H9 (cell line): Measurements from ENCODE around the gene INSIG1. TPM values are rescaled to one million over a fixed set of nuclear protein-coding genes. Genes with fewer than 3 reads are reported as not detected.

Experiments
- DNase-seq: peaks from one replicate; pipeline ENCODE4 v3.0.0-alpha.2; 2017
- H2AFZ ChIP-seq: one replicate; pipeline ENCODE4 v1.6.1; 2013; ENCODE audit warnings: mild to moderate bottlenecking, low read length, control low read depth, moderate library complexity
- H2AK5ac ChIP-seq: 2 replicates; pipeline ENCODE4 v1.6.1; 2013; ENCODE audit warnings: low read length, control low read depth, mixed read lengths; ENCODE audit not compliant: insufficient read length
- H2BK120ac ChIP-seq: one replicate; pipeline ENCODE4 v1.6.1; 2013; ENCODE audit warnings: low read depth, mild to moderate bottlenecking, low read length, control low read depth, inconsistent platforms; ENCODE audit not compliant: poor library complexity, severe bottlenecking
- H2BK12ac ChIP-seq: 2 replicates; pipeline ENCODE4 v1.6.1; 2013; ENCODE audit warnings: low read length, control low read depth, mixed read lengths, low read depth; ENCODE audit not compliant: insufficient read length
- H2BK15ac ChIP-seq: 2 replicates; pipeline ENCODE4 v1.6.1; 2013; ENCODE audit warnings: low read depth, low read length, control low read depth
- H2BK20ac ChIP-seq: one replicate; pipeline ENCODE4 v1.6.1; 2013; ENCODE audit warnings: low read depth, mild to moderate bottlenecking, low read length, control low read depth, inconsistent platforms; ENCODE audit not compliant: poor library complexity, severe bottlenecking
- H2BK5ac ChIP-seq: 2 replicates; pipeline ENCODE4 v1.6.1; 2013; ENCODE audit warnings: low read length, control low read depth, mixed read lengths; ENCODE audit not compliant: insufficient read length
- H3K14ac ChIP-seq: 2 replicates; pipeline ENCODE4 v1.6.1; 2013; ENCODE audit warnings: low read length, control low read depth; ENCODE audit not compliant: insufficient read depth
- H3K18ac ChIP-seq: 2 replicates; pipeline ENCODE4 v1.6.1; 2013; ENCODE audit warnings: low read depth, mild to moderate bottlenecking, mixed read lengths, low read length, control low read depth; ENCODE audit not compliant: insufficient read length
- H3K23ac ChIP-seq: 2 replicates; pipeline ENCODE4 v1.6.1; 2013; ENCODE audit warnings: low read length, control low read depth, mixed read lengths, low read depth; ENCODE audit not compliant: insufficient read length
- H3K23me2 ChIP-seq: 2 replicates; pipeline ENCODE4 v1.6.1; 2013; ENCODE audit warnings: low read depth, mild to moderate bottlenecking, mixed read lengths, low read length, control low read depth; ENCODE audit not compliant: insufficient read length, poor library complexity, severe bottlenecking
- H3K27ac ChIP-seq: 2 replicates; pipeline ENCODE4 v1.5.1; 2013; ENCODE audit warnings: low read length, control low read depth, mixed read lengths, low read depth; ENCODE audit not compliant: insufficient read length
- H3K27me3 ChIP-seq: 2 replicates; pipeline ENCODE4 v1.6.1; 2013; ENCODE audit warnings: low read length, control low read depth, inconsistent platforms; ENCODE audit not compliant: insufficient read depth
- H3K4ac ChIP-seq: 2 replicates; pipeline ENCODE4 v1.6.1; 2013; ENCODE audit warnings: low read depth, mild to moderate bottlenecking, control low read depth, inconsistent platforms, low read length, moderate library complexity
- H3K4me1 ChIP-seq: 2 replicates; pipeline ENCODE4 v1.6.1; 2013; ENCODE audit warnings: low read length, control low read depth, inconsistent platforms; ENCODE audit not compliant: insufficient read depth
- H3K4me2 ChIP-seq: 2 replicates; pipeline ENCODE4 v1.6.1; 2013; ENCODE audit warnings: low read length, control low read depth, mixed read lengths; ENCODE audit not compliant: insufficient read length, insufficient read depth
- H3K56ac ChIP-seq: 2 replicates; pipeline ENCODE4 v1.6.1; 2013; ENCODE audit warnings: low read depth, mild to moderate bottlenecking, mixed read lengths, low read length, control low read depth; ENCODE audit not compliant: insufficient read length
- H3K79me1 ChIP-seq: 2 replicates; pipeline ENCODE4 v1.6.1; 2013; ENCODE audit warnings: low read depth, mild to moderate bottlenecking, moderate library complexity, low read length, control low read depth, inconsistent platforms; ENCODE audit not compliant: insufficient read depth, poor library complexity, severe bottlenecking
- H3K79me2 ChIP-seq: 2 replicates; pipeline ENCODE4 v1.6.1; 2013; ENCODE audit warnings: low read length, control low read depth, inconsistent platforms; ENCODE audit not compliant: insufficient read depth
- H3K9ac ChIP-seq: 2 replicates; pipeline ENCODE4 v1.6.1; 2013; ENCODE audit warnings: low read length, control low read depth, mixed read lengths; ENCODE audit not compliant: insufficient read length; ENCODE audit errors: extremely low read depth
- H3K9me3 ChIP-seq: one replicate; pipeline ENCODE4 v1.6.1; 2013; ENCODE audit warnings: low read depth, low read length, inconsistent platforms; ENCODE audit not compliant: control insufficient read depth
- H3T11ph ChIP-seq: one replicate; pipeline ENCODE4 v1.6.1; 2013; ENCODE audit warnings: mild to moderate bottlenecking, low read length, control low read depth, inconsistent platforms
- H4K20me1 ChIP-seq: one replicate; pipeline ENCODE4 v1.6.1; 2013; ENCODE audit not compliant: control insufficient read depth, insufficient read length, insufficient read depth
- H4K5ac ChIP-seq: 2 replicates; pipeline ENCODE4 v1.6.1; 2013; ENCODE audit warnings: low read depth, mild to moderate bottlenecking, mixed read lengths, low read length, control low read depth; ENCODE audit not compliant: insufficient read length
- H4K8ac ChIP-seq: replicated peaks from 2 replicates; pipeline ENCODE4 v1.6.1; 2013; ENCODE audit warnings: low read length, control low read depth, mixed read lengths, low read depth; ENCODE audit not compliant: insufficient read length
- H4K91ac ChIP-seq: 2 replicates; pipeline ENCODE4 v1.6.1; 2013; ENCODE audit warnings: low read depth, mild to moderate bottlenecking, moderate library complexity, mixed read lengths, low read length, control low read depth; ENCODE audit not compliant: insufficient read length
- H3K27ac Mint-ChIP-seq, 3 experiments: 2 replicates in 2 of 3; 3 replicates in 1 of 3; pipeline ENCODE4 v1.8.0; 2020 to 2021; ENCODE audit warnings: mixed read lengths in 3 of 3, mild to moderate bottlenecking in 1 of 3, moderate library complexity in 1 of 3
- H3K27me3 Mint-ChIP-seq: 2 replicates; pipeline ENCODE4 v1.8.0; 2021; ENCODE audit warnings: low read depth, mild to moderate bottlenecking, moderate library complexity, mixed read lengths
- H3K36me3 Mint-ChIP-seq, 3 experiments: 2 replicates in 2 of 3; 3 replicates in 1 of 3; pipeline ENCODE4 v1.8.0; 2020 to 2021; ENCODE audit warnings: low read depth in 3 of 3, mixed read lengths in 3 of 3; ENCODE audit not compliant: insufficient read depth in 1 of 3
- H3K4me1 Mint-ChIP-seq, 2 experiments: 2 replicates each; pipeline ENCODE4 v1.8.0; 2020; ENCODE audit warnings: mixed read lengths in 2 of 2
- H3K4me3 Mint-ChIP-seq, 2 experiments: 2 replicates in 1 of 2; 3 replicates in 1 of 2; pipeline ENCODE4 v1.8.0; 2020 to 2021; ENCODE audit warnings: mild to moderate bottlenecking in 2 of 2, mixed read lengths in 2 of 2, moderate library complexity in 1 of 2
- H3K9me3 Mint-ChIP-seq, 2 experiments: 2 replicates in 1 of 2; 3 replicates in 1 of 2; pipeline ENCODE4 v1.8.0; 2020; ENCODE audit warnings: mild to moderate bottlenecking in 2 of 2, mixed read lengths in 2 of 2, moderate library complexity in 1 of 2
- WGBS: extraction: QIAGEN DNeasy Blood & Tissue Kit; methylation state at CpG from one replicate; pipeline ENCODE4 v1.1.7; 2013; ENCODE audit warnings: missing lambda C conversion rate, low lambda C conversion rate, mixed read lengths; ENCODE audit not compliant: insufficient read length; ENCODE audit errors: extremely low coverage; 5-methylcytosine and 5-hydroxymethylcytosine counted together
- total RNA-seq: library from RNA; stranded (reverse); gene quantifications from 2 replicates; pipeline ENCODE4 v1.2.1, GENCODE V29; 2021
- TF ChIP-seq, protein P1 (sequence below): fragments of 200-600 bp; sonication (generic); conservative IDR thresholded peaks from 3 replicates; pipeline ENCODE4 v1.8.0; 2021; ENCODE audit warnings: antibody characterized with exemption, mild to moderate bottlenecking

The INSIG1 gene
- total RNA-seq, 1 experiment from 2014 or later: 23.3 TPM

- Histone ChIP-seq H3K14ac (no peak overlapping the region; the same call in 1 of the 2 replicates), H3K18ac (no peak overlapping the region), H3K79me2 (no peaks in the 10 kb centered on the region), H3K79me1 (no peaks in the 10 kb centered on the region), H3K56ac (no peak overlapping the region), H2BK5ac (no peak overlapping the region), H3K4me2 (no peak overlapping the region), H3T11ph (no peak overlapping the region), H4K8ac (no peak overlapping the region), H3K9me3 (no peaks in the 10 kb centered on the region), H2AK5ac (no peak overlapping the region), H3K9ac (no peak overlapping the region), H2BK20ac (no peak overlapping the region), H4K20me1 (no peaks in the 10 kb centered on the region), H3K23me2 (no peaks in the 10 kb centered on the region), H2BK15ac (no peak overlapping the region), H2AFZ (no peak overlapping the region), H3K4ac (no peak overlapping the region), H4K91ac (no peak overlapping the region), H3K27me3 (no peaks in the 10 kb centered on the region), H3K27ac (no peak overlapping the region), H3K23ac (no peak overlapping the region), H2BK120ac (no peak overlapping the region), H3K4me1 (no peaks in the 10 kb centered on the region), H2BK12ac (no peak overlapping the region), H4K5ac (no peak overlapping the region)
- DNase-seq: no peak
- H3K4me3 Mint-ChIP-seq: no peak overlapping the region
- peak overlapping the region in 1 of 3 experiments; percentile 62; a peak in 1 of 7 replicates for H3K27ac Mint-ChIP-seq
- TF ChIP-seq, protein P1, sequence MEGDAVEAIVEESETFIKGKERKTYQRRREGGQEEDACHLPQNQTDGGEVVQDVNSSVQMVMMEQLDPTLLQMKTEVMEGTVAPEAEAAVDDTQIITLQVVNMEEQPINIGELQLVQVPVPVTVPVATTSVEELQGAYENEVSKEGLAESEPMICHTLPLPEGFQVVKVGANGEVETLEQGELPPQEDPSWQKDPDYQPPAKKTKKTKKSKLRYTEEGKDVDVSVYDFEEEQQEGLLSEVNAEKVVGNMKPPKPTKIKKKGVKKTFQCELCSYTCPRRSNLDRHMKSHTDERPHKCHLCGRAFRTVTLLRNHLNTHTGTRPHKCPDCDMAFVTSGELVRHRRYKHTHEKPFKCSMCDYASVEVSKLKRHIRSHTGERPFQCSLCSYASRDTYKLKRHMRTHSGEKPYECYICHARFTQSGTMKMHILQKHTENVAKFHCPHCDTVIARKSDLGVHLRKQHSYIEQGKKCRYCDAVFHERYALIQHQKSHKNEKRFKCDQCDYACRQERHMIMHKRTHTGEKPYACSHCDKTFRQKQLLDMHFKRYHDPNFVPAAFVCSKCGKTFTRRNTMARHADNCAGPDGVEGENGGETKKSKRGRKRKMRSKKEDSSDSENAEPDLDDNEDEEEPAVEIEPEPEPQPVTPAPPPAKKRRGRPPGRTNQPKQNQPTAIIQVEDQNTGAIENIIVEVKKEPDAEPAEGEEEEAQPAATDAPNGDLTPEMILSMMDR: no peak
- no CpG with 5 or more reads among the region's 7 CpGs for WGBS
- H3K27me3 Mint-ChIP-seq: peaks cover 15% of the 10 kb centered on the region
- H3K36me3 Mint-ChIP-seq: no peaks in the 10 kb centered on the region; a peak in 1 of 7 replicates
- no peaks in the 10 kb centered on the region for H3K9me3 Mint-ChIP-seq
- no peaks in the 10 kb centered on the region for H3K4me1 Mint-ChIP-seq
Measured at GRCh38 chr7:155251831-155252230, 45.8 kb upstream of the INSIG1 start.
